H1 (cell line): ENCODE data around the gene CSAG1. TPM values are rescaled to one million over a fixed set of nuclear protein-coding genes. Genes with fewer than 3 reads are reported as not detected.

ENCODE experiments used
- CTCF ChIA-PET: fragments of 300-600 bp; sonication (Branson Sonifier 250); formaldehyde crosslinking; loops from one replicate; lab custom pipeline; 2021; ENCODE audit not compliant: partially characterized antibody; lab: Charles Lee
- POLR2A ChIA-PET: fragments of 300-600 bp; sonication (Branson Sonifier 250); formaldehyde crosslinking; loops from one replicate; lab custom pipeline; 2021; ENCODE audit warnings: inconsistent platforms; ENCODE audit not compliant: partially characterized antibody; lab: Charles Lee
- DNase-seq, 2 experiments: peaks; one replicate each; pipeline versions ENCODE4 v3.0.0 to v3.0.0-alpha.2; 2010 to 2022; ENCODE audit warnings: low spot score in 2 of 2, low read depth in 1 of 2, mixed read lengths in 1 of 2
- FAIRE-seq: peaks from 2 replicates; lab custom pipeline; 2011; peaks lifted over from hg19 to GRCh38; lab: Jason Lieb, UNC
- H2AFZ ChIP-seq: 2 replicates; pipeline ENCODE4 v1.8.1; 2012; ENCODE audit warnings: low read length, inconsistent platforms
- H2AK5ac ChIP-seq: 2 replicates; pipeline ENCODE4 v1.6.1; 2013; ENCODE audit warnings: low read depth, low read length
- H2BK120ac ChIP-seq: replicated peaks from 2 replicates; pipeline ENCODE3; 2013; ENCODE audit warnings: low read depth, low read length, inconsistent platforms
- H2BK12ac ChIP-seq: 2 replicates; pipeline ENCODE4 v1.6.1; 2013; ENCODE audit warnings: low read depth, low read length
- H2BK15ac ChIP-seq: 2 replicates; pipeline ENCODE4 v1.6.1; 2013; ENCODE audit warnings: low read length
- H2BK20ac ChIP-seq: 2 replicates; pipeline ENCODE4 v1.6.1; 2013; ENCODE audit warnings: low read length
- H2BK5ac ChIP-seq: 2 replicates; pipeline ENCODE4 v1.6.1; 2013; ENCODE audit warnings: low read depth, low read length
- H3K14ac ChIP-seq: 2 replicates; pipeline ENCODE4 v1.6.1; 2013; ENCODE audit warnings: inconsistent platforms; ENCODE audit not compliant: insufficient read length
- H3K18ac ChIP-seq: 2 replicates; pipeline ENCODE4 v1.6.1; 2013; ENCODE audit warnings: low read length; ENCODE audit errors: extremely low read depth
- H3K23ac ChIP-seq: 2 replicates; pipeline ENCODE4 v1.6.1; 2013; ENCODE audit warnings: inconsistent platforms; ENCODE audit not compliant: insufficient read length
- H3K23me2 ChIP-seq: 2 replicates; pipeline ENCODE4 v1.6.1; 2013; ENCODE audit warnings: low read depth, low read length
- H3K27ac ChIP-seq: 2 replicates; pipeline ENCODE4 v1.6.1; 2011; ENCODE audit warnings: low read depth, low read length, inconsistent platforms
- H3K27me3 ChIP-seq, 4 experiments: replicated peaks in 1 of 4; 1 replicate in 1 of 4; 2 replicates in 3 of 4; pipeline versions ENCODE4 v1.6.1 to v1.8.1; 2011 to 2013; ENCODE audit warnings: low read length in 3 of 4, mild to moderate bottlenecking in 3 of 4, inconsistent platforms in 2 of 4, mixed read lengths in 2 of 4, moderate library complexity in 1 of 4; ENCODE audit not compliant: control insufficient read depth in 3 of 4, insufficient read depth in 3 of 4; ENCODE audit errors: extremely low read depth in 1 of 4
- H3K36me3 ChIP-seq, 4 experiments: 2 replicates each; pipeline versions ENCODE4 v1.6.1 to v1.8.1; 2011 to 2013; ENCODE audit warnings: mild to moderate bottlenecking in 4 of 4, low read length in 3 of 4, moderate library complexity in 2 of 4, control low read depth in 1 of 4, inconsistent platforms in 1 of 4; ENCODE audit not compliant: insufficient read depth in 4 of 4, control insufficient read depth in 2 of 4
- H3K4ac ChIP-seq: replicated peaks from 2 replicates; pipeline ENCODE3; 2013; ENCODE audit warnings: low read length, low read depth, mixed read lengths, inconsistent platforms; ENCODE audit not compliant: insufficient read length
- H3K4me1 ChIP-seq, 4 experiments: replicated peaks in 1 of 4; 1 replicate in 1 of 4; 2 replicates in 3 of 4; pipeline versions ENCODE4 v1.6.1 to v1.8.1; 2011 to 2013; ENCODE audit warnings: low read length in 3 of 4, inconsistent platforms in 2 of 4, mixed read lengths in 1 of 4; ENCODE audit not compliant: insufficient read depth in 4 of 4, control insufficient read depth in 3 of 4
- H3K4me2 ChIP-seq, 2 experiments: 2 replicates each; pipeline versions ENCODE4 v1.6.1 to v1.8.1; 2011 to 2013; ENCODE audit warnings: low read depth in 2 of 2, low read length in 2 of 2, control low read depth in 1 of 2, inconsistent platforms in 1 of 2, mild to moderate bottlenecking in 1 of 2; ENCODE audit not compliant: insufficient read depth in 1 of 2
- H3K4me3 ChIP-seq, 4 experiments: fragments of 200-600, 300-600 bp in 1 of 4; sonication (generic), shearing (Covaris generic), sonication (Bioruptor Twin) in 1 of 4; 2 replicates each; pipeline versions ENCODE4 v1.5.1 to v1.8.1; 2011 to 2016; ENCODE audit warnings: low read length in 4 of 4, low read depth in 3 of 4, control low read depth in 2 of 4, inconsistent platforms in 2 of 4, mild to moderate bottlenecking in 2 of 4, mixed read lengths in 1 of 4, moderate library complexity in 1 of 4; ENCODE audit not compliant: insufficient read depth in 2 of 4; ENCODE audit errors: extremely low read depth in 1 of 4
- H3K56ac ChIP-seq: replicated peaks from 2 replicates; pipeline ENCODE3; 2013; ENCODE audit warnings: low read depth, mild to moderate bottlenecking, mixed read lengths, low read length, inconsistent platforms; ENCODE audit not compliant: insufficient read length
- H3K79me1 ChIP-seq: 2 replicates; pipeline ENCODE4 v1.6.1; 2013; ENCODE audit warnings: low read depth, low read length, control low read depth
- H3K79me2 ChIP-seq, 2 experiments: 2 replicates each; pipeline versions ENCODE4 v1.6.1 to v1.8.1; 2012 to 2013; ENCODE audit warnings: low read length in 2 of 2, mild to moderate bottlenecking in 2 of 2, inconsistent platforms in 1 of 2; ENCODE audit not compliant: insufficient read depth in 2 of 2, control insufficient read depth in 1 of 2
- H3K9ac ChIP-seq, 4 experiments: replicated peaks in 1 of 4; 1 replicate in 1 of 4; 2 replicates in 3 of 4; pipeline versions ENCODE4 v1.6.1 to v1.8.1; 2011 to 2013; ENCODE audit warnings: low read depth in 3 of 4, low read length in 3 of 4, control low read depth in 2 of 4, mild to moderate bottlenecking in 2 of 4, moderate library complexity in 2 of 4, inconsistent platforms in 1 of 4; ENCODE audit errors: extremely low read depth in 1 of 4
- H3K9me3 ChIP-seq, 2 experiments: 2 replicates each; pipeline versions ENCODE4 v1.6.1 to v1.8.1; 2012 to 2013; ENCODE audit warnings: mild to moderate bottlenecking in 2 of 2, moderate library complexity in 2 of 2, control low read depth in 1 of 2, inconsistent platforms in 1 of 2, low read depth in 1 of 2, low read length in 1 of 2, mixed read lengths in 1 of 2; ENCODE audit not compliant: insufficient read depth in 2 of 2
- H4K20me1 ChIP-seq, 2 experiments: replicated peaks in 1 of 2; 2 replicates each; pipeline versions ENCODE3 to v1.8.1; 2011 to 2013; ENCODE audit warnings: inconsistent platforms in 2 of 2, low read length in 2 of 2, mild to moderate bottlenecking in 1 of 2; ENCODE audit not compliant: insufficient read depth in 2 of 2, control insufficient read depth in 1 of 2
- H4K5ac ChIP-seq: 2 replicates; pipeline ENCODE4 v1.6.1; 2013; ENCODE audit warnings: low read length, low read depth, mixed read lengths, inconsistent platforms; ENCODE audit not compliant: insufficient read length
- H4K8ac ChIP-seq: 2 replicates; pipeline ENCODE4 v1.8.0; 2013; ENCODE audit warnings: mild to moderate bottlenecking, moderate library complexity, low read length, inconsistent platforms; ENCODE audit not compliant: insufficient read depth; ENCODE audit errors: extremely low read depth
- H4K91ac ChIP-seq: replicated peaks from 2 replicates; pipeline ENCODE3; 2013; ENCODE audit warnings: low read length, mixed read lengths, inconsistent platforms; ENCODE audit not compliant: insufficient read length
- BACH1 ChIP-seq: IDR thresholded peaks from 2 replicates; pipeline ENCODE4 v1.6.1; 2012; ENCODE audit warnings: low read length, improper control_type of control experiment
- BRCA1 ChIP-seq: IDR thresholded peaks from 2 replicates; pipeline ENCODE4 v1.6.1; 2012; ENCODE audit warnings: low read depth, low read length, improper control_type of control experiment
- CBX8 ChIP-seq: fragments of 300-800, 300-1000 bp; sonication (generic); IDR thresholded peaks from 2 replicates; pipeline ENCODE4 v1.7.1; 2016; ENCODE audit warnings: low read depth, low read length, borderline replicate concordance
- CHD1 ChIP-seq: IDR thresholded peaks from 2 replicates; pipeline ENCODE4 v1.6.1; 2012; ENCODE audit warnings: low read depth, low read length, improper control_type of control experiment
- JUN ChIP-seq: IDR thresholded peaks from 2 replicates; pipeline ENCODE4 v1.6.1; 2011; ENCODE audit warnings: low read depth, mild to moderate bottlenecking, improper control_type of control experiment, low read length
- KDM4A ChIP-seq: IDR thresholded peaks from one replicate; pipeline ENCODE4 v1.7.1; 2012; ENCODE audit warnings: low read depth, mild to moderate bottlenecking, moderate library complexity, low read length, inconsistent platforms; ENCODE audit not compliant: severe bottlenecking
- MAX ChIP-seq: IDR thresholded peaks from 2 replicates; pipeline ENCODE4 v1.6.1; 2012; ENCODE audit warnings: inconsistent platforms
- RXRA ChIP-seq: IDR thresholded peaks from 2 replicates; pipeline ENCODE4 v1.6.1; 2011; ENCODE audit warnings: low read depth, mild to moderate bottlenecking, low read length, moderate library complexity; ENCODE audit not compliant: insufficient read depth
- SIRT6 ChIP-seq: IDR thresholded peaks from one replicate; pipeline ENCODE4 v1.7.1; 2012; ENCODE audit warnings: low read length, inconsistent platforms
- TBP ChIP-seq: IDR thresholded peaks from 2 replicates; pipeline ENCODE4 v1.6.1; 2011; ENCODE audit warnings: low read depth, low read length, improper control_type of control experiment
- TCF12 ChIP-seq: IDR thresholded peaks from 2 replicates; pipeline ENCODE4 v1.6.1; 2011; ENCODE audit warnings: low read depth, mild to moderate bottlenecking, low read length
- TEAD4 ChIP-seq: IDR thresholded peaks from 2 replicates; pipeline ENCODE4 v1.6.1; 2012; ENCODE audit warnings: low read depth, low read length, inconsistent platforms, mixed read lengths
- YY1 ChIP-seq: IDR thresholded peaks from 2 replicates; pipeline ENCODE4 v1.6.1; 2011; ENCODE audit warnings: low read depth, mild to moderate bottlenecking, low read length
- WGBS, 2 experiments: shearing (Covaris generic) in 1 of 2; methylation state at CpG; one replicate each; pipeline versions ENCODE4 v1.1.6 to v1.1.7; 2013 to 2015; ENCODE audit warnings: low lambda C conversion rate in 2 of 2, mixed read lengths in 2 of 2, inconsistent platforms in 1 of 2, low coverage in 1 of 2, missing lambda C conversion rate in 1 of 2; ENCODE audit not compliant: insufficient replicate concordance in 2 of 2, insufficient coverage in 1 of 2, insufficient read length in 1 of 2; ENCODE audit errors: extremely low coverage in 1 of 2, missing lambda C conversion rate in 1 of 2; 5-methylcytosine and 5-hydroxymethylcytosine counted together
- polyA plus RNA-seq, 7 experiments: library from polyadenylated mRNA; depleted of rRNA in 3 of 7; stranded (reverse) in 5 of 7; unstranded in 2 of 7; fragments of >200 nt in 5 of 7; fragments of 200-250 nt in 2 of 7; gene quantifications; 1 replicate in 5 of 7; 2 replicates in 1 of 7; 4 replicates in 1 of 7; pipeline versions ENCODE4 v1.2.1 to v1.2.3, GENCODE V29; 2011 to 2013; ENCODE audit warnings: missing spikeins in 2 of 7, mixed read lengths in 2 of 7
- total RNA-seq: library from RNA; stranded (reverse); fragmentation: NEBNext Ultra II Directional; extraction: Animal tissue kit (Norgen Biotek cat#: 25700); gene quantifications from 2 replicates; pipeline ENCODE4 v1.2.1, GENCODE V29; 2021
- TF ChIP-seq, protein P1 (sequence below), 3 experiments: IDR thresholded peaks; 1 replicate in 2 of 3; 2 replicates in 1 of 3; pipeline versions ENCODE4 v1.5.1 to v1.6.1; 2011; ENCODE audit warnings: low read length in 3 of 3, mild to moderate bottlenecking in 3 of 3, inconsistent platforms in 2 of 3, low read depth in 1 of 3, moderate library complexity in 1 of 3; ENCODE audit not compliant: insufficient read depth in 1 of 3; ENCODE audit errors: control extremely low read depth in 1 of 3

CSAG1 gene
- total and polyA plus RNA-seq, 2 of the 8 experiments (the other 6 are each of a cell fraction or from before 2014, with no cell fraction given) = not detected

DNA sequence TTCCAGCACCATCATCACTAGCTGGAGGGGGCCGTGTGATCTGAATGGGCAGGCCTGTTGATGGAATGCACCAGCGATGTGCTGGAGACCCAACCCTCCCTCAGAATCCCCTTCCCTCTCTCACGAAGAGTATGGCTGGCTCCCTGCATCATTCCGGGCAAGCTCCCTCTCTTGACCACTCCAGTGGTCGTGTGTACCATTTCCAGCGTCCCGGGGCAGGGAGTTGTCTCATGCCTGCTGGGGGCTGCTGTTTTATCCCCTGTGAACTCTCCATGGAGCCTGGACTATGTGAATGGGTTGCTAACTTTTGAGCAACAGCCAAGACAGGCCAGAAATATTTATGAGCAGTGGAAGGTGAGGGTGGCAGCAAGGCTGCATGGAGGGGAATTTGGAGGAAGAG, 8.1 kb downstream of the CSAG1 start:
- Histone ChIP-seq H3K27me3 (no peaks in the 10 kb centered on the region), H3K14ac (no peak overlapping the region), H3K4ac (no peak overlapping the region), H4K91ac (no peak overlapping the region), H4K20me1 (no peaks in the 10 kb centered on the region), H3K18ac (no peak overlapping the region), H3K79me2 (no peaks in the 10 kb centered on the region), H3K23ac (no peak overlapping the region), H3K56ac (no peak overlapping the region), H2BK12ac (no peak overlapping the region), H2AFZ (no peak overlapping the region), H2BK5ac (no peak overlapping the region), H4K8ac (no peak overlapping the region), H2BK20ac (no peak overlapping the region), H3K4me3 (no peak overlapping the region), H3K9ac (no peak overlapping the region), H3K79me1 (no peaks in the 10 kb centered on the region), H2AK5ac (no peak overlapping the region), H2BK15ac (no peak overlapping the region), H3K4me1 (no peaks in the 10 kb centered on the region), H4K5ac (no peak overlapping the region), H2BK120ac (no peak overlapping the region), H3K23me2 (no peaks in the 10 kb centered on the region), H3K36me3 (no peaks in the 10 kb centered on the region), H3K9me3 (no peaks in the 10 kb centered on the region), H3K27ac (no peak overlapping the region), H3K4me2 (no peak overlapping the region)
- POLR2A ChIA-PET = no interaction called here
- CTCF ChIA-PET = no interaction called here
- no peak for DNase-seq
- WGBS, 2 experiments = no CpG with 5 or more reads among the region's 7 CpGs
- FAIRE-seq = no peak
- no peak for TF ChIP-seq CHD1
- no peak for TF ChIP-seq BRCA1
- no peak for TF ChIP-seq BACH1
- TF ChIP-seq SIRT6 = no peak
- TF ChIP-seq, protein P1, sequence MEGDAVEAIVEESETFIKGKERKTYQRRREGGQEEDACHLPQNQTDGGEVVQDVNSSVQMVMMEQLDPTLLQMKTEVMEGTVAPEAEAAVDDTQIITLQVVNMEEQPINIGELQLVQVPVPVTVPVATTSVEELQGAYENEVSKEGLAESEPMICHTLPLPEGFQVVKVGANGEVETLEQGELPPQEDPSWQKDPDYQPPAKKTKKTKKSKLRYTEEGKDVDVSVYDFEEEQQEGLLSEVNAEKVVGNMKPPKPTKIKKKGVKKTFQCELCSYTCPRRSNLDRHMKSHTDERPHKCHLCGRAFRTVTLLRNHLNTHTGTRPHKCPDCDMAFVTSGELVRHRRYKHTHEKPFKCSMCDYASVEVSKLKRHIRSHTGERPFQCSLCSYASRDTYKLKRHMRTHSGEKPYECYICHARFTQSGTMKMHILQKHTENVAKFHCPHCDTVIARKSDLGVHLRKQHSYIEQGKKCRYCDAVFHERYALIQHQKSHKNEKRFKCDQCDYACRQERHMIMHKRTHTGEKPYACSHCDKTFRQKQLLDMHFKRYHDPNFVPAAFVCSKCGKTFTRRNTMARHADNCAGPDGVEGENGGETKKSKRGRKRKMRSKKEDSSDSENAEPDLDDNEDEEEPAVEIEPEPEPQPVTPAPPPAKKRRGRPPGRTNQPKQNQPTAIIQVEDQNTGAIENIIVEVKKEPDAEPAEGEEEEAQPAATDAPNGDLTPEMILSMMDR (IDR thresholded peaks at IDR 0.05; ENCODE audit: control extremely low read depth in 1 of 3, insufficient read depth in 1 of 3, low read depth in 1 of 3, low read length in 3 of 3) = no peak
- TF ChIP-seq MAX = no peak
- TF ChIP-seq JUN = no peak
- TF ChIP-seq TCF12 = no peak
- TF ChIP-seq KDM4A = no peak
- TF ChIP-seq RXRA = no peak
- TF ChIP-seq TEAD4 = no peak
- no peak for TF ChIP-seq TBP
- no peak for TF ChIP-seq YY1
- TF ChIP-seq CBX8 = no peak
